MCF 10A (cell line): ENCODE results near the gene LPP. TPM values are rescaled to one million over a fixed set of nuclear protein-coding genes. Genes with fewer than 3 reads are reported as not detected.
A peak's percentile ranks its signal among the peaks of the same experiment; 100 is the strongest.

Experiments
- BruUV-seq: library from RNA; stranded (reverse); fragments of 400-500 nt; replicated peaks from 2 replicates; lab custom pipeline; 2021; lab: Mats Ljungman, UMichigan
- CTCF ChIA-PET: fragments of 300-600 bp; sonication (Branson Sonifier 250); formaldehyde crosslinking; extraction: SDS; loops from one replicate; lab custom pipeline; 2021; ENCODE audit warnings: antibody characterized with exemption, inconsistent platforms; lab: Yijun Ruan, JAX
- POLR2A ChIA-PET: fragments of 300-600, 350-650 bp; sonication (Branson Sonifier 250); formaldehyde crosslinking; extraction: SDS; loops from one replicate; lab custom pipeline; 2020; ENCODE audit warnings: antibody characterized with exemption, inconsistent platforms; lab: Yijun Ruan, JAX
- DNase-seq: peaks from one replicate; pipeline ENCODE4 v3.0.0-alpha.2; 2018; ENCODE audit not compliant: unreplicated experiment
- H3K27ac Mint-ChIP-seq: one replicate; pipeline ENCODE4 v1.8.0; 2022; ENCODE audit warnings: mild to moderate bottlenecking, low read depth, mixed read lengths; ENCODE audit not compliant: unreplicated experiment
- H3K27me3 Mint-ChIP-seq: one replicate; pipeline ENCODE4 v1.8.0; 2022; ENCODE audit warnings: mixed read lengths; ENCODE audit not compliant: insufficient read depth, unreplicated experiment
- H3K36me3 Mint-ChIP-seq: one replicate; pipeline ENCODE4 v1.8.0; 2022; ENCODE audit warnings: mild to moderate bottlenecking, moderate library complexity, mixed read lengths; ENCODE audit not compliant: insufficient read depth, unreplicated experiment
- H3K4me1 Mint-ChIP-seq: one replicate; pipeline ENCODE4 v1.8.0; 2022; ENCODE audit warnings: mixed read lengths; ENCODE audit not compliant: insufficient read depth, unreplicated experiment
- H3K4me3 Mint-ChIP-seq: one replicate; pipeline ENCODE4 v1.8.0; 2022; ENCODE audit warnings: mild to moderate bottlenecking, moderate library complexity, mixed read lengths; ENCODE audit not compliant: unreplicated experiment
- H3K9me3 Mint-ChIP-seq: one replicate; pipeline ENCODE4 v1.8.0; 2022; ENCODE audit warnings: mixed read lengths; ENCODE audit not compliant: unreplicated experiment
- intact Hi-C: fragments of 100-400 bp; cut with micrococcal nuclease; formaldehyde crosslinking; loops from 2 replicates; pipeline ENCODE4 v1.14.1; 2022
- total RNA-seq: library from RNA; stranded (reverse); gene quantifications from 2 replicates; pipeline ENCODE4 v1.2.3, GENCODE V29; 2022
- TF ChIP-seq, protein P1 (sequence below): fragments of 200-600 bp; IDR thresholded peaks from one replicate; pipeline ENCODE4 v1.8.0; 2022; ENCODE audit warnings: antibody characterized with exemption, mild to moderate bottlenecking; ENCODE audit not compliant: unreplicated experiment

Gene LPP
- total RNA-seq, 1 experiment from 2014 or later: 117 TPM

DNA sequence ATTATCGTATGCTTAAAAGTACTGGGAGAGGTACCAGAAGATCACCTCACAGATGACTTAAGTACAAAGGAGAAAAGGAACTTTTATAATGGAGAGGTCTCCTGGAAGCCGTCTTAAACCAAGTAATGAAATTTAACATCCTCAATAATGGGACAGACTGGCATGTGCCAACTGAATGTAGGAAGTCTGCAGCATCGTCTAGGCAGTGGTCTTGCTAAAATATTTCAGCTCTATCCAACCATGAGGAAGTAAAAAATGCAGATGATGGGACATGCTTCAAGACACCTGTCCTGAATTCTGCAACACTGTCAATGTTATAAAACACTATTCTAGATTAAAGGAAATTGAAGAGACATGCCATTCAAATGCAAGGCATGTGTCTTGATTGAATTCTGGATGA lies 559.0 kb downstream of the LPP start:
- H3K27me3 Mint-ChIP-seq: no peaks in the 10 kb centered on the region
- TF ChIP-seq, protein P1, sequence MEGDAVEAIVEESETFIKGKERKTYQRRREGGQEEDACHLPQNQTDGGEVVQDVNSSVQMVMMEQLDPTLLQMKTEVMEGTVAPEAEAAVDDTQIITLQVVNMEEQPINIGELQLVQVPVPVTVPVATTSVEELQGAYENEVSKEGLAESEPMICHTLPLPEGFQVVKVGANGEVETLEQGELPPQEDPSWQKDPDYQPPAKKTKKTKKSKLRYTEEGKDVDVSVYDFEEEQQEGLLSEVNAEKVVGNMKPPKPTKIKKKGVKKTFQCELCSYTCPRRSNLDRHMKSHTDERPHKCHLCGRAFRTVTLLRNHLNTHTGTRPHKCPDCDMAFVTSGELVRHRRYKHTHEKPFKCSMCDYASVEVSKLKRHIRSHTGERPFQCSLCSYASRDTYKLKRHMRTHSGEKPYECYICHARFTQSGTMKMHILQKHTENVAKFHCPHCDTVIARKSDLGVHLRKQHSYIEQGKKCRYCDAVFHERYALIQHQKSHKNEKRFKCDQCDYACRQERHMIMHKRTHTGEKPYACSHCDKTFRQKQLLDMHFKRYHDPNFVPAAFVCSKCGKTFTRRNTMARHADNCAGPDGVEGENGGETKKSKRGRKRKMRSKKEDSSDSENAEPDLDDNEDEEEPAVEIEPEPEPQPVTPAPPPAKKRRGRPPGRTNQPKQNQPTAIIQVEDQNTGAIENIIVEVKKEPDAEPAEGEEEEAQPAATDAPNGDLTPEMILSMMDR: no peak
- peaks cover 20% of the 10 kb centered on the region for H3K36me3 Mint-ChIP-seq
- intact Hi-C loops: no loop called here
- no peak for DNase-seq
- H3K4me3 Mint-ChIP-seq: no peak overlapping the region
- peak overlapping the region; percentile 16 for H3K27ac Mint-ChIP-seq
- ChIA-PET POLR2A (interaction anchor here (1.1 kb wide), 1 partner anchor 9 kb away, joined by 3 read pairs; no protein-coding TSS in a partner anchor), CTCF (interaction anchor here (1.1 kb wide), 1 partner anchor 241 kb away, joined by 4 read pairs; no protein-coding TSS in a partner anchor)
- BruUV-seq: no TSS peak
- peaks cover 7% of the 10 kb centered on the region for H3K4me1 Mint-ChIP-seq
- H3K9me3 Mint-ChIP-seq: no peaks in the 10 kb centered on the region

- Mint-ChIP-seq H3K9me3 (no peaks in the 10 kb centered on the region), H3K27ac (no peak overlapping the region), H3K4me3 (no peak overlapping the region), H3K27me3 (no peaks in the 10 kb centered on the region), H3K36me3 (no peaks in the 10 kb centered on the region), H3K4me1 (peaks cover 8% of the 10 kb centered on the region)
- no TSS peak for BruUV-seq
- CTCF ChIA-PET: interaction anchor here (0.5 kb wide), 1 partner anchor 20 kb away, joined by 3 read pairs; no protein-coding TSS in a partner anchor
- DNase-seq: no peak
- TF ChIP-seq, protein P1: no peak
- POLR2A ChIA-PET: interaction anchor here (0.6 to 0.7 kb wide), 2 partner anchors 24 to 78 kb away, joined by 3 read pairs; no protein-coding TSS in a partner anchor
- intact Hi-C loops: no loop called here
Observed at GRCh38 chr3:188719545-188719944, 565.6 kb downstream of the LPP start.

DNA sequence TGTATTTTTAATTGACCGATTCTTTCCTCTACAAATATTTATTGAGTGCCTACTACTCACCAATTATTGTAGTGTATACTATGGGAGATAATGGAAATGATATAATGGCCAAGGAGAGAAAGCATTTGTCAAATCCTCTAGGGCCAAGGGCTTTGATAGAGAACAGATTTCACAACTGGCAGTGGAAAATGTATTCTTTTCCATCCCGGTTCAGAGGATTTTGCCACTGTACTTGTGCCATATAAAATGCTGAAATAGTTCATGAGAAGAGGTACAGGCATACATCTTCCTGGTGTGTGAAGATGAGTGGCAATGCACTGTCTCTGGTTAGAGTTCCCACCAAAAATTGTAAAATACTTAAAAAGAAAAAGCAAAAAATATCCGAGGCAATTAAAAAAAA lies 566.3 kb downstream of the LPP start:
- Mint-ChIP-seq H3K27me3 (no peaks in the 10 kb centered on the region), H3K36me3 (no peaks in the 10 kb centered on the region), H3K9me3 (no peaks in the 10 kb centered on the region), H3K27ac (no peak overlapping the region), H3K4me3 (no peak overlapping the region), H3K4me1 (peaks cover 8% of the 10 kb centered on the region)
- ChIA-PET CTCF (no interaction called here), POLR2A (interaction anchor here (0.6 to 0.9 kb wide), 2 partner anchors 46 to 166 kb away, joined by 3 read pairs; no protein-coding TSS in a partner anchor)
- no TSS peak for BruUV-seq
- no peak for DNase-seq
- TF ChIP-seq, protein P1: no peak
- intact Hi-C loops: no loop called here

DNA sequence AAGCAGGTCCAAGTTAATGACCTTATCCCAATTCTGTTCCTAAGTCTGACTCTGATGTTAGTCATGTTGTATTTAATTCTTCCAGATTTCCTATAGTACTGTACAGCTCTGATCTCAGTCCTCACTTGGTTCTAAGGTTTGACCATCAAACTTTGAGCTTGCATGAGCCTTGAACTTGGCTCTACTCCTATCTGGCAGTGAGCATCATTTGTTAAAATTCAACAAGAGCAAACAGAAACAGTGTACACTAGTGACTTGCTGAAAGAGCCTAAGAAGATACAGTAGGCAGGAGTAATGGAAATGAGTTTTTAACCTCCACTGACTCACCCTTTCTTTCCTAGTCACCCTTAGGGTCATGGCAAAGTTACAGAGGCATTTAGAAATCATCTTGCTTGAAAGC lies 566.7 kb downstream of the LPP start:
- no peak overlapping the region for H3K27ac Mint-ChIP-seq
- CTCF ChIA-PET: interaction anchor here (1.0 kb wide), 1 partner anchor 111 kb away, joined by 3 read pairs; no protein-coding TSS in a partner anchor
- peak; percentile 28 for DNase-seq
- POLR2A ChIA-PET: interaction anchor here (0.6 to 0.9 kb wide), 3 partner anchors 46 to 178 kb away, joined by 3 read pairs; no protein-coding TSS in a partner anchor
- H3K9me3 Mint-ChIP-seq: no peaks in the 10 kb centered on the region
- H3K36me3 Mint-ChIP-seq: no peaks in the 10 kb centered on the region
- intact Hi-C loops: no loop called here
- H3K27me3 Mint-ChIP-seq: no peaks in the 10 kb centered on the region
- H3K4me1 Mint-ChIP-seq: peaks cover 8% of the 10 kb centered on the region
- no TSS peak for BruUV-seq
- no peak overlapping the region for H3K4me3 Mint-ChIP-seq
- TF ChIP-seq, protein P1: no peak
